ENCODE measurements around the gene SMAD2. TPM values are rescaled to one million over a fixed set of nuclear protein-coding genes. Genes with fewer than 3 reads are reported as not detected.

Gene SMAD2
- total and polyA plus RNA-seq, 2 of the 8 experiments (the other 6 are each of a cell fraction or from before 2014, with no cell fraction given) = 28.4 to 124 TPM

- no peaks in the 10 kb centered on the region for H3K79me2 ChIP-seq (ENCODE audit: control insufficient read depth in 1 of 2, insufficient read depth in 2 of 2, low read length in 2 of 2)
- no peaks in the 10 kb centered on the region for H3K36me3 ChIP-seq (ENCODE audit: control insufficient read depth in 2 of 4, insufficient read depth in 4 of 4, low read length in 3 of 4)
- no peak overlapping the region for H3K9ac ChIP-seq (replicated peaks in 1 of 4; ENCODE audit: extremely low read depth in 1 of 4, low read depth in 3 of 4, low read length in 3 of 4)
- no peaks in the 10 kb centered on the region for H3K23me2 ChIP-seq (ENCODE audit: low read depth, low read length)
- no peak overlapping the region for H4K8ac ChIP-seq (ENCODE audit: extremely low read depth, insufficient read depth, low read length)
- no peak overlapping the region for H2AK5ac ChIP-seq (ENCODE audit: low read depth, low read length)
- no peak overlapping the region for H3K23ac ChIP-seq (ENCODE audit: insufficient read length)
- H3K79me1 ChIP-seq (ENCODE audit: low read depth, low read length) = no peaks in the 10 kb centered on the region
- no peak overlapping the region for H2BK120ac ChIP-seq (replicated peaks; ENCODE audit: low read depth, low read length)
- no peak overlapping the region for H2AFZ ChIP-seq (ENCODE audit: low read length)
- H4K20me1 ChIP-seq (replicated peaks in 1 of 2; ENCODE audit: control insufficient read depth in 1 of 2, insufficient read depth in 2 of 2, low read length in 2 of 2) = no peaks in the 10 kb centered on the region
- no peak overlapping the region for H3K14ac ChIP-seq (ENCODE audit: insufficient read length)
- DNase-seq (ENCODE audit: low read depth in 1 of 2, low spot score in 2 of 2) (no peak), FAIRE-seq (no peak)
- no peak overlapping the region for H4K5ac ChIP-seq (ENCODE audit: insufficient read length, low read depth, low read length)
- H3K4me3 ChIP-seq (ENCODE audit: extremely low read depth in 1 of 4, insufficient read depth in 2 of 4, low read depth in 3 of 4, low read length in 4 of 4) = no peak overlapping the region
- H3K27me3 ChIP-seq (replicated peaks in 1 of 4; ENCODE audit: control insufficient read depth in 3 of 4, extremely low read depth in 1 of 4, insufficient read depth in 3 of 4, low read length in 3 of 4) = no peaks in the 10 kb centered on the region; a peak in 1 of 7 replicates
- H3K4me1 ChIP-seq (replicated peaks in 1 of 4; ENCODE audit: control insufficient read depth in 3 of 4, insufficient read depth in 4 of 4, low read length in 3 of 4) = no peaks in the 10 kb centered on the region; a peak in 2 of 7 replicates
- H3K27ac ChIP-seq (ENCODE audit: low read depth, low read length) = no peak overlapping the region
- no peak overlapping the region for H2BK15ac ChIP-seq (ENCODE audit: low read length)
- no peak overlapping the region for H4K91ac ChIP-seq (replicated peaks; ENCODE audit: insufficient read length, low read length)
- 92% methylated on average over 3 of the region's 3 CpGs; no CpG with 5 or more reads in 1 of the 2 experiments for WGBS, 2 experiments (ENCODE audit: extremely low coverage in 1 of 2, insufficient coverage in 1 of 2, insufficient read length in 1 of 2, insufficient replicate concordance in 2 of 2, low coverage in 1 of 2, low lambda C conversion rate in 2 of 2, missing lambda C conversion rate in 1 of 2)
- no peak overlapping the region for H3K4me2 ChIP-seq (ENCODE audit: insufficient read depth in 1 of 2, low read depth in 2 of 2, low read length in 2 of 2)
- ChIA-PET POLR2A (ENCODE audit: partially characterized antibody) (no interaction called here), CTCF (ENCODE audit: partially characterized antibody) (interaction anchor here (0.9 to 1.5 kb wide), 2 partner anchors 29 to 216 kb away, joined by 3 read pairs; no protein-coding TSS in a partner anchor)
- no peak overlapping the region for H2BK12ac ChIP-seq (ENCODE audit: low read depth, low read length)
- H2BK5ac ChIP-seq (ENCODE audit: low read depth, low read length) = no peak overlapping the region
- H3K56ac ChIP-seq (replicated peaks; ENCODE audit: insufficient read length, low read depth, low read length) = no peak overlapping the region
- TF ChIP-seq TEAD4 (IDR thresholded peaks at IDR 0.05; ENCODE audit: low read depth, low read length) (no peak), BACH1 (IDR thresholded peaks at IDR 0.05; ENCODE audit: low read length) (no peak), CBX8 (IDR thresholded peaks at IDR 0.05; ENCODE audit: borderline replicate concordance, low read depth, low read length) (no peak), CREB1 (IDR thresholded peaks at IDR 0.05) (no peak), CTBP2 (IDR thresholded peaks at IDR 0.05; ENCODE audit: borderline replicate concordance, insufficient read depth, insufficient read length, low read length) (no peak), JUND (IDR thresholded peaks at IDR 0.05; ENCODE audit: low read length) (no peak), NANOG (IDR thresholded peaks at IDR 0.05; ENCODE audit: insufficient read depth, low read depth, low read length, poor library complexity, severe bottlenecking) (no peak), FOSL1 (IDR thresholded peaks at IDR 0.05; ENCODE audit: insufficient read depth, low read depth, low read length) (no peak)
- TF ChIP-seq, protein P1, sequence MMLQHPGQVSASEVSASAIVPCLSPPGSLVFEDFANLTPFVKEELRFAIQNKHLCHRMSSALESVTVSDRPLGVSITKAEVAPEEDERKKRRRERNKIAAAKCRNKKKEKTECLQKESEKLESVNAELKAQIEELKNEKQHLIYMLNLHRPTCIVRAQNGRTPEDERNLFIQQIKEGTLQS (IDR thresholded peaks at IDR 0.05; ENCODE audit: insufficient read depth, low read depth, low read length) = no peak
- no peak overlapping the region for H3K4ac ChIP-seq (replicated peaks; ENCODE audit: insufficient read length, low read depth, low read length)
- no peak overlapping the region for H2BK20ac ChIP-seq (ENCODE audit: low read length)
- H3K9me3 ChIP-seq (ENCODE audit: insufficient read depth in 2 of 2, low read depth in 1 of 2, low read length in 1 of 2) = peaks cover under 1 to 16% of the 10 kb centered on the region in 2 experiments; a peak in 3 of 4 replicates
- no peak overlapping the region for H3K18ac ChIP-seq (ENCODE audit: extremely low read depth, low read length)
Measured at GRCh38 chr18:47781561-47781960, 148.9 kb downstream of the SMAD2 start.
